GM12878 (cell line): ENCODE results near the gene PLEKHJ1. TPM values are rescaled to one million over a fixed set of nuclear protein-coding genes. Genes with fewer than 3 reads are reported as not detected.

ENCODE experiments used
- ATAC-seq: fragments of 200-7000 bp; cut with Tn5 transposase; 3 replicates; pipeline ENCODE4 v1.9.1; 2020; ENCODE audit warnings: mild to moderate bottlenecking, moderate library complexity
- BruUV-seq: library from RNA; stranded (reverse); fragments of 400-500 nt; replicated peaks from 2 replicates; lab custom pipeline; 2021; lab: Mats Ljungman, UMichigan
- CTCF ChIA-PET: fragments of 300-600 bp; sonication (Branson Sonifier 250); formaldehyde crosslinking; extraction: SDS; loops from one replicate; lab custom pipeline; 2021; ENCODE audit warnings: inconsistent platforms; lab: Yijun Ruan, JAX
- POLR2A ChIA-PET: fragments of 350-600 bp; formaldehyde crosslinking; extraction: SDS; loops from one replicate; lab custom pipeline; 2021; ENCODE audit warnings: inconsistent platforms; lab: Charles Lee
- RAD21 ChIA-PET: fragments of 300-600 bp; sonication (Branson Sonifier 250); formaldehyde crosslinking; loops from one replicate; lab custom pipeline; 2023; ENCODE audit warnings: antibody characterized with exemption; ENCODE audit not compliant: unreplicated experiment; lab: Charles Lee
- SMC1A ChIA-PET: fragments of 300-600 bp; sonication (Branson Sonifier 250); formaldehyde crosslinking; loops from one replicate; lab custom pipeline; 2023; ENCODE audit not compliant: unreplicated experiment, uncharacterized antibody; lab: Charles Lee
- DNase-seq: peaks from one replicate; pipeline ENCODE4 v3.0.0-alpha.2; 2011; ENCODE audit warnings: low read depth, low spot score
- FAIRE-seq: peaks from 3 replicates; lab custom pipeline; 2011; peaks lifted over from hg19 to GRCh38; lab: Jason Lieb, UNC
- H2AFZ ChIP-seq: 2 replicates; pipeline ENCODE4 v1.6.0; 2011; ENCODE audit warnings: low read depth, low read length, control low read depth; ENCODE audit not compliant: control insufficient read depth
- H3K27ac ChIP-seq: 2 replicates; pipeline ENCODE4 v1.5.1; 2011; ENCODE audit warnings: control low read depth; ENCODE audit not compliant: control insufficient read depth, insufficient read depth
- H3K27me3 ChIP-seq, 2 experiments: replicated peaks in 1 of 2; 2 replicates each; pipeline versions ENCODE4 v1.6.0 to v1.6.1; 2011; ENCODE audit warnings: low read length in 1 of 2; ENCODE audit not compliant: control insufficient read depth in 2 of 2, insufficient read depth in 2 of 2
- H3K36me3 ChIP-seq, 2 experiments: 2 replicates each; pipeline ENCODE4 v1.5.1; 2011; ENCODE audit warnings: low read length in 1 of 2; ENCODE audit not compliant: control insufficient read depth in 2 of 2, insufficient read depth in 2 of 2
- H3K4me1 ChIP-seq: 2 replicates; pipeline ENCODE4 v1.6.1; 2011; ENCODE audit warnings: mild to moderate bottlenecking, low read length, moderate library complexity, mixed read lengths; ENCODE audit not compliant: control insufficient read depth, insufficient read depth
- H3K4me2 ChIP-seq: 2 replicates; pipeline ENCODE4 v1.6.0; 2011; ENCODE audit warnings: control low read depth; ENCODE audit not compliant: control insufficient read depth, insufficient read depth
- H3K4me3 ChIP-seq: fragments of 200-600 bp; sonication (generic); 2 replicates; pipeline ENCODE4 v1.5.1; 2016
- H3K79me2 ChIP-seq: 2 replicates; pipeline ENCODE4 v1.6.0; 2011; ENCODE audit warnings: low read length; ENCODE audit not compliant: control insufficient read depth, insufficient read depth
- H3K9ac ChIP-seq: 2 replicates; pipeline ENCODE4 v1.8.0; 2011; ENCODE audit warnings: low read length, control low read depth, mixed read lengths; ENCODE audit not compliant: control insufficient read depth, insufficient read depth
- H3K9me3 ChIP-seq: replicated peaks from 3 replicates; pipeline ENCODE4 v1.5.1; 2011; ENCODE audit warnings: mild to moderate bottlenecking, low read length; ENCODE audit not compliant: control insufficient read depth, insufficient read depth
- H4K20me1 ChIP-seq: 2 replicates; pipeline ENCODE4 v1.6.0; 2011; ENCODE audit not compliant: control insufficient read depth, insufficient read depth
- CBFB ChIP-seq: IDR thresholded peaks from 2 replicates; pipeline ENCODE4 v1.6.1; 2016; ENCODE audit warnings: antibody characterized with exemption, low read depth
- CREB1 ChIP-seq: IDR thresholded peaks from 2 replicates; pipeline ENCODE4 v1.6.1; 2012; ENCODE audit warnings: low read depth, mild to moderate bottlenecking, inconsistent platforms
- DPF2 ChIP-seq: fragments of 450-650 bp; IDR thresholded peaks from 2 replicates; pipeline ENCODE4 v1.6.1; 2017; ENCODE audit warnings: mild to moderate bottlenecking
- MEF2B ChIP-seq: fragments of 450-650 bp; IDR thresholded peaks from 2 replicates; pipeline ENCODE4 v1.6.1; 2018; ENCODE audit warnings: mild to moderate bottlenecking, moderate library complexity; ENCODE audit not compliant: partially characterized antibody, poor library complexity, severe bottlenecking
- MTA2 ChIP-seq: fragments of 450-650 bp; IDR thresholded peaks from 2 replicates; pipeline ENCODE4 v1.6.1; 2016; ENCODE audit warnings: low read depth, mild to moderate bottlenecking, moderate library complexity
- NFIC ChIP-seq: IDR thresholded peaks from 2 replicates; pipeline ENCODE4 v1.6.1; 2012; ENCODE audit warnings: low read depth, mild to moderate bottlenecking, inconsistent platforms, low read length, moderate library complexity
- RAD21 ChIP-seq: IDR thresholded peaks from 2 replicates; pipeline ENCODE4 v1.6.1; 2011; ENCODE audit warnings: mild to moderate bottlenecking, low read depth, low read length, moderate library complexity; ENCODE audit not compliant: insufficient read depth
- RAD51 ChIP-seq: fragments of 450-650 bp; IDR thresholded peaks from 2 replicates; pipeline ENCODE4 v1.6.1; 2016; ENCODE audit warnings: moderate library complexity, mild to moderate bottlenecking, inconsistent platforms
- SMC3 ChIP-seq: IDR thresholded peaks from 2 replicates; pipeline ENCODE4 v1.6.1; 2011; ENCODE audit warnings: low read length, improper control_type of control experiment, borderline replicate concordance
- WGBS: methylation state at CpG from one replicate; pipeline ENCODE4 v1.1.6; 2016; ENCODE audit warnings: low lambda C conversion rate; ENCODE audit not compliant: insufficient replicate concordance, insufficient coverage; ENCODE audit errors: missing lambda C conversion rate; 5-methylcytosine and 5-hydroxymethylcytosine counted together
- in situ Hi-C: fragments of 300-500 bp; cut with MboI; formaldehyde crosslinking; loops from 9 replicates; pipeline ENCODE4 v1.14.3; 2018; ENCODE audit warnings: mixed read lengths
- intact Hi-C: fragments of 100-400 bp; cut with micrococcal nuclease; formaldehyde crosslinking; loops from one replicate; pipeline ENCODE4 v1.14.2; 2022; ENCODE audit not compliant: unreplicated experiment
- polyA plus RNA-seq, 11 experiments: library from polyadenylated mRNA; depleted of rRNA in 4 of 11; unstranded in 6 of 11; stranded (reverse) in 5 of 11; fragments of >200 nt; fragmentation: Nextera tagmentation in 4 of 11; fragmentation: Illumina TruSeq in 1 of 11; extraction: Ambion mirVana in 4 of 11; extraction: Trizol in 1 of 11; gene quantifications; 1 replicate in 1 of 11; 2 replicates in 10 of 11; pipeline versions ENCODE4 v1.2.1 to v1.2.3, GENCODE V29; 2011 to 2016; ENCODE audit warnings: inconsistent platforms in 2 of 11, missing spikeins in 2 of 11, low read depth in 1 of 11
- total RNA-seq, 4 experiments: library from RNA; depleted of rRNA in 3 of 4; stranded (reverse); fragments of >200 nt in 3 of 4; fragmentation: Illumina TruSeq in 1 of 4; extraction: Trizol in 1 of 4; gene quantifications; 2 replicates each; pipeline versions ENCODE4 v1.2.1 to v1.2.3, GENCODE V29; 2013 to 2021
- TF ChIP-seq, protein P1 (sequence below): IDR thresholded peaks from 2 replicates; pipeline ENCODE4 v1.6.1; 2012; ENCODE audit warnings: low read depth, low read length, improper control_type of control experiment
- TF ChIP-seq, protein P2 (sequence below): fragments of 450-650 bp; IDR thresholded peaks from 2 replicates; pipeline ENCODE4 v1.6.1; 2017; ENCODE audit warnings: low read depth, mild to moderate bottlenecking, moderate library complexity
- TF ChIP-seq, protein P3 (sequence below): fragments of 150-350 bp; IDR thresholded peaks from 2 replicates; pipeline ENCODE4 v1.6.1; 2016; ENCODE audit warnings: low read depth, low read length
- TF ChIP-seq, protein P4 (sequence below): fragments of 450-650 bp; IDR thresholded peaks from 2 replicates; pipeline ENCODE4 v1.6.1; 2016; ENCODE audit warnings: mild to moderate bottlenecking

The PLEKHJ1 gene
- total and polyA plus RNA-seq, 10 of the 15 experiments (the other 5 are each of a cell fraction or from before 2014, with no cell fraction given) = 1.3 to 133 (median 75.0) TPM

DNA sequence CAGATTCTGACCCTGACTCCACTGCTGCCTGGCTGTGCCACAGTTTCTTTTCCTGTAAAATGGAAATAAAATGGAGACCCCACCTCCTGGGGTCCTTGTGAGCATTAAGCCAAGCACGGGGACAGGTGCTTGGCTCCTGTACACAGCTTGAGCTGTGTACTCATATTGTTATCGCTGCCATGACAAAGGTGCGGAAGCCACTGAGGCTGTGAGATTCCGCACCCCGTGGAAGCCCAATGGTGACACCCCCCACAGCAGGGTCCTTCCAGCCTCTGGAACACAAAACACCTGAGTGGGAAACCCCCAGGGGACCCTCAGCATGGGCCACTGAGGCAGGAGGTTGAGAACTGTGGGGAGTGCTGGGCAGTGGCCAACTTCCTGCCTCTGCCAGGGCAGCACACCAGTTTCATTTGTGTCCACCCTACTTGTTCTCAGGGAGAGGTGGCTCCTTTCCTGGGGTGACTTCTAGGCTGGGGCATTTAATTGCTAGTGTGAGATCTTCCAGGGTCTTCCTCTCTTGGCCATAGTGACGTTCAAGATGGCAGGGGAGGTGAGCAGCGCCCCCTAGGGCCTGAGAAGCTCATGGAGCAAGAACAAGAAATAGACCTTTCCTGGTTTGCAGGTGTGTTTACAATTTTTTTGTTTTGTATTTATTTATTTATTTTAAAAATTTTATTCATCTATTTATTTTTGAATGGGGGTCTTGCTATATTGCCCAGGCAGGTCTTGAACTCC is 25.5 kb upstream of the PLEKHJ1 start (continued):
- TF ChIP-seq, protein P1, sequence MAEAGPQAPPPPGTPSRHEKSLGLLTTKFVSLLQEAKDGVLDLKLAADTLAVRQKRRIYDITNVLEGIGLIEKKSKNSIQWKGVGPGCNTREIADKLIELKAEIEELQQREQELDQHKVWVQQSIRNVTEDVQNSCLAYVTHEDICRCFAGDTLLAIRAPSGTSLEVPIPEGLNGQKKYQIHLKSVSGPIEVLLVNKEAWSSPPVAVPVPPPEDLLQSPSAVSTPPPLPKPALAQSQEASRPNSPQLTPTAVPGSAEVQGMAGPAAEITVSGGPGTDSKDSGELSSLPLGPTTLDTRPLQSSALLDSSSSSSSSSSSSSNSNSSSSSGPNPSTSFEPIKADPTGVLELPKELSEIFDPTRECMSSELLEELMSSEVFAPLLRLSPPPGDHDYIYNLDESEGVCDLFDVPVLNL = no peak
- TF ChIP-seq SMC3 (peak; percentile 28; the same call in 1 of the 2 replicates), DPF2 (no peak)

DNA sequence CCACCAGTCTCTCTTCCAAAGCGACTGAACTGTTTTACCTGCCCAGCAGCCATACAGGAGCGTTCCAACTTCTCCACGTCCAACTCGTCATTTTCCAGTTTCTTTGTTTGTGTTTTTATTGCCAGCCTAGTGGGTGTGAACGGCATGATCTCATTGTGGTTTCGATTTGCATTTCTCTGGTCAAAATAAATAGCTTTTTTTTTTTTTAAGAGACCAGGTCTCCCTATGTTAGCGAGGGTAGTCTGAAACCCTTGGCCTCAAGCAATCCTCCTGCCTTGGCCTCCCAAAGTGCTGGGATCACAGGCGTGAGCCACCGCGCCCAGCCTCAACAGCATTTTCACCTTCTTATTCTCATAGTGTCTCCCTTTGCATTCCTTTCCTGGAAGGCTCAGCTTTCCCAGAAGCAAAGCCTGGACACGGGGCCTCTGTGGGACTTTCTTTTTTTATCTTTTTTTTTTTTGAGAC is 24.2 kb upstream of the PLEKHJ1 start:
- CTCF ChIA-PET = interaction anchor here (0.9 to 6.7 kb wide), 6 partner anchors 14 to 105 kb away, joined by 4 to 130 read pairs (median 12); partner anchors contain the start of gene PLEKHJ1
- Histone ChIP-seq H3K27me3 (no peaks in the 10 kb centered on the region; a peak in 1 of 4 replicates), H3K4me1 (peaks cover 19% of the 10 kb centered on the region), H2AFZ (no peak overlapping the region), H3K9me3 (no peaks in the 10 kb centered on the region), H3K9ac (no peak overlapping the region), H3K79me2 (no peaks in the 10 kb centered on the region), H3K27ac (no peak overlapping the region), H3K4me2 (peak overlapping the region; percentile 38; the same call in 1 of the 2 replicates), H3K36me3 (no peaks in the 10 kb centered on the region), H4K20me1 (no peaks in the 10 kb centered on the region), H3K4me3 (no peak overlapping the region)
- FAIRE-seq (no peak), DNase-seq (no peak), ATAC-seq (peak; percentile 64)
- BruUV-seq = no TSS peak
- in situ Hi-C loops (no loop called here), intact Hi-C loops (loop anchor here (10.0 kb wide), 1 partner anchor 166 kb away; the partner anchor contains the start of genes IZUMO4 and MOB3A)
- SMC1A ChIA-PET = interaction anchor here (0.7 to 5.4 kb wide), 7 partner anchors 21 to 352 kb away, joined by 3 to 46 read pairs (median 3); partner anchors contain the start of gene PLEKHJ1
- POLR2A ChIA-PET = interaction anchor here (0.5 to 4.7 kb wide), 8 partner anchors 11 to 174 kb away, joined by 3 to 54 read pairs (median 4); partner anchors contain the start of genes PLEKHJ1 and TIMM13
- WGBS = 26% methylated on average over 11 of the region's 11 CpGs
- RAD21 ChIA-PET = interaction anchor here (0.8 to 5.4 kb wide), 7 partner anchors 11 to 108 kb away, joined by 3 to 72 read pairs (median 3); partner anchors contain the start of gene SF3A2
- TF ChIP-seq MTA2 (no peak), CBFB (peak; percentile 63; the same call in 1 of the 2 replicates), RAD51 (no peak), NFIC (peak; percentile 31; the same call in 1 of the 2 replicates), MEF2B (no peak), RAD21 (no peak), CREB1 (no peak)
- TF ChIP-seq, protein P2, sequence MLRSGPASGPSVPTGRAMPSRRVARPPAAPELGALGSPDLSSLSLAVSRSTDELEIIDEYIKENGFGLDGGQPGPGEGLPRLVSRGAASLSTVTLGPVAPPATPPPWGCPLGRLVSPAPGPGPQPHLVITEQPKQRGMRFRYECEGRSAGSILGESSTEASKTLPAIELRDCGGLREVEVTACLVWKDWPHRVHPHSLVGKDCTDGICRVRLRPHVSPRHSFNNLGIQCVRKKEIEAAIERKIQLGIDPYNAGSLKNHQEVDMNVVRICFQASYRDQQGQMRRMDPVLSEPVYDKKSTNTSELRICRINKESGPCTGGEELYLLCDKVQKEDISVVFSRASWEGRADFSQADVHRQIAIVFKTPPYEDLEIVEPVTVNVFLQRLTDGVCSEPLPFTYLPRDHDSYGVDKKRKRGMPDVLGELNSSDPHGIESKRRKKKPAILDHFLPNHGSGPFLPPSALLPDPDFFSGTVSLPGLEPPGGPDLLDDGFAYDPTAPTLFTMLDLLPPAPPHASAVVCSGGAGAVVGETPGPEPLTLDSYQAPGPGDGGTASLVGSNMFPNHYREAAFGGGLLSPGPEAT = peak; percentile 69
- TF ChIP-seq, protein P3, sequence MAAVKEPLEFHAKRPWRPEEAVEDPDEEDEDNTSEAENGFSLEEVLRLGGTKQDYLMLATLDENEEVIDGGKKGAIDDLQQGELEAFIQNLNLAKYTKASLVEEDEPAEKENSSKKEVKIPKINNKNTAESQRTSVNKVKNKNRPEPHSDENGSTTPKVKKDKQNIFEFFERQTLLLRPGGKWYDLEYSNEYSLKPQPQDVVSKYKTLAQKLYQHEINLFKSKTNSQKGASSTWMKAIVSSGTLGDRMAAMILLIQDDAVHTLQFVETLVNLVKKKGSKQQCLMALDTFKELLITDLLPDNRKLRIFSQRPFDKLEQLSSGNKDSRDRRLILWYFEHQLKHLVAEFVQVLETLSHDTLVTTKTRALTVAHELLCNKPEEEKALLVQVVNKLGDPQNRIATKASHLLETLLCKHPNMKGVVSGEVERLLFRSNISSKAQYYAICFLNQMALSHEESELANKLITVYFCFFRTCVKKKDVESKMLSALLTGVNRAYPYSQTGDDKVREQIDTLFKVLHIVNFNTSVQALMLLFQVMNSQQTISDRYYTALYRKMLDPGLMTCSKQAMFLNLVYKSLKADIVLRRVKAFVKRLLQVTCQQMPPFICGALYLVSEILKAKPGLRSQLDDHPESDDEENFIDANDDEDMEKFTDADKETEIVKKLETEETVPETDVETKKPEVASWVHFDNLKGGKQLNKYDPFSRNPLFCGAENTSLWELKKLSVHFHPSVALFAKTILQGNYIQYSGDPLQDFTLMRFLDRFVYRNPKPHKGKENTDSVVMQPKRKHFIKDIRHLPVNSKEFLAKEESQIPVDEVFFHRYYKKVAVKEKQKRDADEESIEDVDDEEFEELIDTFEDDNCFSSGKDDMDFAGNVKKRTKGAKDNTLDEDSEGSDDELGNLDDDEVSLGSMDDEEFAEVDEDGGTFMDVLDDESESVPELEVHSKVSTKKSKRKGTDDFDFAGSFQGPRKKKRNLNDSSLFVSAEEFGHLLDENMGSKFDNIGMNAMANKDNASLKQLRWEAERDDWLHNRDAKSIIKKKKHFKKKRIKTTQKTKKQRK = no peak
- TF ChIP-seq, protein P4, sequence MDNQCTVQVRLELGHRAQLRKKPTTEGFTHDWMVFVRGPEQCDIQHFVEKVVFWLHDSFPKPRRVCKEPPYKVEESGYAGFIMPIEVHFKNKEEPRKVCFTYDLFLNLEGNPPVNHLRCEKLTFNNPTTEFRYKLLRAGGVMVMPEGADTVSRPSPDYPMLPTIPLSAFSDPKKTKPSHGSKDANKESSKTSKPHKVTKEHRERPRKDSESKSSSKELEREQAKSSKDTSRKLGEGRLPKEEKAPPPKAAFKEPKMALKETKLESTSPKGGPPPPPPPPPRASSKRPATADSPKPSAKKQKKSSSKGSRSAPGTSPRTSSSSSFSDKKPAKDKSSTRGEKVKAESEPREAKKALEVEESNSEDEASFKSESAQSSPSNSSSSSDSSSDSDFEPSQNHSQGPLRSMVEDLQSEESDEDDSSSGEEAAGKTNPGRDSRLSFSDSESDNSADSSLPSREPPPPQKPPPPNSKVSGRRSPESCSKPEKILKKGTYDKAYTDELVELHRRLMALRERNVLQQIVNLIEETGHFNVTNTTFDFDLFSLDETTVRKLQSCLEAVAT = peak; percentile 62; the same call in 1 of the 2 replicates
